Measurements from ENCODE around the gene TNF. TPM values are rescaled to one million over a fixed set of nuclear protein-coding genes. Genes with fewer than 3 reads are reported as not detected.

The TNF gene
- total RNA-seq, 1 donor from 2014 or later: 0.88 TPM

DNA sequence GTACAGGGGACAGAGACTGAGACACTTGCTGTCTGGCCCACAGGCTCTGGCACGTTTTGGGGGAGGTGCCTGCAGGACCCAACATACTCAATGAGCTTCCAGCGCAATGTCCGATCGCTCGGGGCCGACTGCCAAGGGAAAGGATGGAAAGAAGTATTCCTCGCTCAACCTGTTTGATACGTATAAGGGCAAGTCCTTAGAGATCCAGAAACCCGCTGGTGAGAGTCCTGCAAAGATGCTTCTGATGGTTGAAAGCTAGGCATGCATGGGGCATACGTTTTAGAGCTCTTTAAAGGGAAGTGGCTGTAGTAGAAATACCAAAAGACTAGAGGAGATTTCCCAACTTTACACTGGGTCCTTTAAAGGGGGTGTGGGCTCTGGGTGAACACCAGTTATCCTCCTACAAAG, 47.3 kb downstream of the TNF start:
- DNase-seq (ENCODE audit: extremely low read depth, low read depth, low spot score): no peak

DNA sequence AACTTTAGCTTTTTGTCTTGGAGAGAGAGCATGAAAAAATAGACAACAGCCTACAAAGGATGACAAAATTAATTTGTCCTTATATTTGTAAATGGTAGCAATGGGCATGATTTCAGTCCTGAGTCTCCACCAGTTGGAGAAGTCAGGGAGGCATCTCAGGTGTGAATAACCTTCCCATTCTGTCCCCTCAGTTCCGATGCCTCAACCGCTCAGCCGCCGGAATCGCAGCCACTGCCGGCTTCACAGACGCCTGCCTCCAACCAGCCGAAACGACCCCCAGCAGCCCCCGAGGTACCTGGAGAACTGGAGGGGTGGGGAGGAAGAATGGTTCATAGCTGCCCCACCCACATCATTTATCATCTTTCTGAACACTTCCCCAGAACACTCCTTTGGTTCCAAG, 48.7 kb downstream of the TNF start:
- DNase-seq (ENCODE audit: extremely low read depth, low read depth, low spot score): no peak

DNA sequence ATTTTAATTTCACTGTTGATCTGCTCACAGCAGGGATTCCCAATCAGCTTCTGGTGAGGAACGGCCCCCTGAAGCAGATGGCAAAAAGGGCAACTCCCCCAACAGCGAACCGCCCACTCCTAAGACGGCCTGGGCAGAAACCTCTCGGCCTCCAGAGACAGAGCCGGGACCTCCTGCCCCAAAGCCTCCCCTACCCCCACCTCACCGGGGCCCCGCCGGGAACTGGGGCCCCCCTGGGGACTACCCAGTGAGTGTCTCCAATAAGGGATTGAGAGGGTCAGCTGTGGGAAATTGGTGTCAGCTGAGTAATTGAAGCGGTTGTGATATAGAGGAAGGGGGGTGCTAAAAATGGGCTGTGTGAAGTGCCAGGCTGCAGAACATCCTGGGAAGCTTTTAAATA, 51.6 kb downstream of the TNF start:
- DNase-seq (ENCODE audit: extremely low read depth, low read depth, low spot score): no peak

DNA sequence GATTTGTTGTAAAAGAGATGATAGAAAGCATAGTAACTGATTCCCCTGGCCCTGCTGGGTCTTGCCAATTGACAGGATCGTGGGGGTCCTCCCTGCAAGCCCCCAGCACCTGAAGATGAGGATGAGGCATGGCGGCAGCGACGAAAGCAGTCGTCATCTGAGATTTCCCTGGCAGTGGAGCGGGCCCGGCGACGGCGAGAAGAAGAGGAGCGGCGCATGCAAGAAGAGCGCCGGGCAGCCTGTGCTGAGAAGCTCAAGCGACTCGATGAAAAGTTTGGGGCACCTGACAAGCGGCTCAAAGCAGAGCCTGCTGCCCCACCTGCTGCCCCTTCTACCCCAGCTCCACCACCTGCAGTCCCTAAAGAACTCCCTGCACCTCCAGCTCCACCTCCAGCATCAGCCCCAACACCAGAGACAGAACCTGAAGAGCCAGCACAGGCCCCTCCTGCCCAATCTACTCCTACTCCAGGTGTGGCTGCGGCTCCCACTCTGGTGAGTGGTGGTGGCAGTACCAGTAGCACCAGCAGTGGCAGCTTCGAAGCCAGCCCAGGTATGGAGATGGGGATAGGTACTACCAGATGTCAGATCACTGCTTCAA, 52.4 kb downstream of the TNF start:
- no peak for DNase-seq (ENCODE audit: extremely low read depth, low read depth, low spot score)

Other genes starting within 250 kb of the TNF start
- 1,037 and 2,213 TPM in 2 replicates for gene HLA-B, start 218.4 kb upstream of the TNF start, total RNA-seq
- 55.0 and 63.6 TPM in 2 replicates for gene MICA, start 172.0 kb upstream of the TNF start, total RNA-seq
- gene MICB, start 77.4 kb upstream of the TNF start, total RNA-seq: 14.5 and 19.1 TPM in 2 replicates
- not detected in 2 replicates for gene MCCD1, start 46.6 kb upstream of the TNF start, total RNA-seq
- gene DDX39B, start 33.6 kb upstream of the TNF start, total RNA-seq: 230 and 249 TPM in 2 replicates
- gene ATP6V1G2, start 29.0 kb upstream of the TNF start, total RNA-seq: 0.18 and 1.2 TPM in 2 replicates
- 20.6 and 27.7 TPM in 2 replicates for gene NFKBIL1, start 28.0 kb upstream of the TNF start, total RNA-seq
- 0.53 TPM in 1 of 2 replicates, not detected in the other for gene LTA, start 3.3 kb upstream of the TNF start, total RNA-seq
- gene LTB, start 6.9 kb downstream of the TNF start, total RNA-seq: 16.5 and 41.8 TPM in 2 replicates
- gene LST1, start 10.7 kb downstream of the TNF start, total RNA-seq: 0.87 and 0.99 TPM in 2 replicates
- gene NCR3, start 17.4 kb downstream of the TNF start, total RNA-seq: not detected in 2 replicates
- gene AIF1, start 39.7 kb downstream of the TNF start, total RNA-seq: not detected in 2 replicates
- 125 and 166 TPM in 2 replicates for gene PRRC2A, start 45.1 kb downstream of the TNF start, total RNA-seq
- 259 and 375 TPM in 2 replicates for gene BAG6, start 77.1 kb downstream of the TNF start, total RNA-seq
- not detected in 2 replicates for gene APOM, start 80.3 kb downstream of the TNF start, total RNA-seq
- gene C6orf47, start 85.2 kb downstream of the TNF start, total RNA-seq: 19.1 and 19.6 TPM in 2 replicates
- 13.0 and 14.5 TPM in 2 replicates for gene GPANK1, start 89.4 kb downstream of the TNF start, total RNA-seq
- 292 and 314 TPM in 2 replicates for gene CSNK2B, start 90.5 kb downstream of the TNF start, total RNA-seq
- 2.6 and 7.9 TPM in 2 replicates for gene LY6G5B, start 94.4 kb downstream of the TNF start, total RNA-seq
- gene LY6G5C, start 105.5 kb downstream of the TNF start, total RNA-seq: 3.7 and 4.1 TPM in 2 replicates
- gene ABHD16A, start 127.8 kb downstream of the TNF start, total RNA-seq: 35.7 and 49.2 TPM in 2 replicates
- not detected in 2 replicates for gene LY6G6F, start 131.3 kb downstream of the TNF start, total RNA-seq
- not detected in 2 replicates for gene LY6G6D, start 139.8 kb downstream of the TNF start, total RNA-seq
- gene LY6G6C, start 146.2 kb downstream of the TNF start, total RNA-seq: not detected in 2 replicates
- not detected in 2 replicates for gene MPIG6B, start 147.8 kb downstream of the TNF start, total RNA-seq
- 110 and 138 TPM in 2 replicates for gene DDAH2, start 153.7 kb downstream of the TNF start, total RNA-seq
- gene CLIC1, start 161.0 kb downstream of the TNF start, total RNA-seq: 541 and 655 TPM in 2 replicates
- gene MSH5, start 164.4 kb downstream of the TNF start, total RNA-seq: 3.7 and 18.7 TPM in 2 replicates
- 3.3 and 3.9 TPM in 2 replicates for gene SAPCD1, start 187.1 kb downstream of the TNF start, total RNA-seq
- 0.34 and 0.58 TPM in 2 replicates for gene VWA7, start 201.8 kb downstream of the TNF start, total RNA-seq
- gene VARS1, start 220.2 kb downstream of the TNF start, total RNA-seq: 90.9 and 105 TPM in 2 replicates
- 45.3 and 74.3 TPM in 2 replicates for gene LSM2, start 231.4 kb downstream of the TNF start, total RNA-seq
- gene HSPA1L, start 239.7 kb downstream of the TNF start, total RNA-seq: 0.44 and 0.53 TPM in 2 replicates
- 140 and 161 TPM in 2 replicates for gene HSPA1A, start 240.0 kb downstream of the TNF start, total RNA-seq

Measured in glomerular endothelial cell (primary cell).